DMS153 treated with DMSO at 0.1 percent for 48 hours (cell line): ENCODE data around the gene SYTL2.
"Not testable (repeated sequence)": the region's sequence is repeated elsewhere in the genome, so short reads cannot be mapped to it uniquely, and the experiment has no call there.

Experiments used
- DNase-seq: peaks from one replicate; lab custom pipeline; 2025; ENCODE audit not compliant: unreplicated experiment; lab: John Stamatoyannopoulos, UW

The SYTL2 gene

DNA sequence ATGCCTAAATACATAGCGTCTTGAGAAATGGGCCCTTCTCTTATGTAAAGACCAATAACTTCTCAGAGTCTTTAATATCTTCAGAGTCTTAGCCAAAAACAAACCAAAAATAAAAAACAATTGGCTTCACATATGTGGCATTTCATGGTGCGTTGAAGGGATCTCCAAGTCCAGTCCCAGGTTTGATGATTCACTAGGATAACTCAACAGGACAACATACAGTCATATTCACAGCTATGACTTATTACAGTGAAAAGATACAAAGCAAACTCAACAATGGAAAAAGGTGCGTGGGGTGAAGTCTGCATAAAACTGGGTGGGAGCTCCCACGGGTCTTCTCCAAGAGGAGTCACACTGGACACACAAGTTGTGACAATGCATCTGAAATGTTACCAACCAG is 12.6 kb downstream of the SYTL2 start:
- DNase-seq, result no peak

GRCh38 chr11:85795712-85796487 is 15.0 kb downstream of the SYTL2 start:
- DNase-seq, result no peak

- DNase-seq, result no peak
Observed at GRCh38 chr11:85791409-85791990, 19.4 kb downstream of the SYTL2 start.

- no peak for DNase-seq
Observed at GRCh38 chr11:85787809-85788760, 22.9 kb downstream of the SYTL2 start.

GRCh38 chr11:85787168-85787567 is 23.8 kb downstream of the SYTL2 start:
- DNase-seq, result no peak

GRCh38 chr11:85784480-85785265 is 26.3 kb downstream of the SYTL2 start:
- DNase-seq, result no peak

DNA sequence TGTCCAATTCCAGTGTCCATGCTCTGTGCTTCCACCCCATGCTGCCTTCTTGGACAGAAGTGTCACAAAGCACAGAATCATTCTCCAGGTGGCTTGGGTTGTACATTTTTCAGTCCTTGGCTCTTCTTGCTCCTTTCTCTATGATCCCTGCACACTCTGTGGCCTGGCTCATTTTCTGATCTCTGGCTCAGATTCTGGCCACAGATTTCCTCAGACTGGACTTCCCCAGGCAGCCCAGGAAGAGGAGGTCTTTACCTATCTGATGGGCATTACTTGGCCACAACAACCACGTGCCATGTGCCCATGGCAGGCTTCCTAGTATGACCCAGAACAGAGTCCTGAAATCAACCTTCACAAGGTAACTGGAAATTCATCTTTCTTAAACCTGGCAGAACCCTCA is 27.2 kb downstream of the SYTL2 start:
- DNase-seq, result no peak

- DNase-seq, result not testable (repeated sequence)
Observed at GRCh38 chr11:85780780-85781517, 30.0 kb downstream of the SYTL2 start.

DNA sequence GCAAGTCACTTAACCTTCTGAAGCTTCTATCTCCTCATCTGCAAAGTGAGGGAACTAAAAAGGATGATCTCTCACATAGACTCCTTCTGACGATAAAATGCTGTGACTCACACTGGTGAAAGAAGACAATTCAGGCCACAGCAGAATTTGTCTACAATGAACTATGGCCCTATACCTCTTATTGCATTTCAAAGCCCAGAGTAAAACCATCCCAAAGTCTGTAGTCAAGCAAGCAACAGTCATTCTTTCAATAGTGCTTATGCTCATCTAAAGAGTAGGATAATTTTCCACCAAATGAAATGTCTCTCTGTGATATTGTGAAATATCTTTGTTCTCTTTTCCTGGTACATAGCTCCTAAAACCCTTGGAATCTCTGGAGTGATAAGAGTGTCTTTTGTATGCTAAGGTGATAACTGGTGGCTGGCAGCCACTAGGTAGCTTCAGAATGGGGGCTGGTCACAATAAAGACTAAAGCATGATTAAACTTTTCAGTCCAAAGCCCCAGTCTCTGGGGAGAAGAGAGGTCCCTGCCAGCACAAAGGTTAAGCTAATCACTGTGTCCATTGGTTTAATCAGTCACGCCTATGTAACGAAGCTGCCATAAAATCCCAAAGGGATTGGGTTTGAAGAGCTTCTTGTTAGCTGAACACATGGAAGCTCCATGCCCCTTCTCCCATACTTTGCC is 30.8 kb downstream of the SYTL2 start:
- DNase-seq, result no peak

DNA sequence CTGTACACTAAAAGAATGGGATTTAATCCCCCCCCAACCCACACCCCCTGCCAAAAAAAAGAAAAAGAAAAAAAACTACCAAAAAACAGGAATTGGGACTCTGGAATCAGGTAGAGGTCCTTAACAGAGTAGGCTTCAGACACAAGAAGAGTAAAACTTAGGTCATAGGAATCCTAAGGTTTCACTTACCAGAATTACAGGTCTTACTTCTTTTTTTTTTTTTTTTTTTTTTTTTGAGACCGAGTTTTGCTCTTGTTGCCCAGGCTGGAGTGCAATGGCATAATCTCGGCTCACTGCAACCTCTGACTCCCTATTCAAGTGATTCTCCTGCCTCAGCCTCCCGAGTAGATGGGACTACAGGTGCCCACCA is 33.4 kb downstream of the SYTL2 start:
- not testable (repeated sequence) for DNase-seq

GRCh38 chr11:85776951-85777602 is 33.9 kb downstream of the SYTL2 start:
- no peak for DNase-seq

DNA sequence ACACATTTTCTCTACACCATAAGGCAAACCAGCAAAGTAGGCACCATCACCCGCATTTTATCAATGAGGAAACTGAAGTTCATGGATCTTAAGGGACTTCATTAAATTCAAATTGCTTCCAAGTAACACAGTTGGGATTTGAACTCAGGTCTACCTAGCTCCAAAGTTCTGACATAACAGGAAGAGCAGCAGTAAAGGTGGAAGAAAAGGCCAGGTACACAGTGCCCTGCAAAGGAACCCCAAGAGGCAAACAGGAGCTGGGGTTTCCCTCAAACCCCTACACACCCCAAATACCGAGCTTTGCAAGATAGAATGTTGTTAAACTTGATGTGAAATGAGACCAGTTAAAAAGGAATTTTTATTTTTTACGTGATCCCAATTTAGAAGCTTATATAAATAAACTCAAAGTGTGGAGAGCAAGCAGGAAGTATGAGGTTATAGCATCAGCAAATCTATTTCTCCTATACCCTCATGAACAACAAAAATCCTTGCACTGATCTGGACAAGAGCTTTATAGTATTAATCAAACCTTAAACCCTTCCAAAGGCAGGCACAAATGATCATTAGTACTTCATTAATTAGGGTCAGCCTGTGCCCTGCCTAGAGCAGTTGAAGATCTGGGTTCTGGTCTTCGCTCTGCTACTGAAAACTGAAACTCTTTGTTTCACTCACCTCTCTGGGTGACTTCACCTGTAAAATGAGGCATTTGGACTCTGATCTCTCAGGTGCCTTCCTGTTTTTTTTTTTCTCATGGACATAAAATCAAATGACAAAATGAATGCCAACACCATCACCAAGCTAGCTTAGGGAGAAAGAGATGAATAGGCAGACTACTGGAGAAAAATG is 36.5 kb downstream of the SYTL2 start:
- DNase-seq, result no peak

DNA sequence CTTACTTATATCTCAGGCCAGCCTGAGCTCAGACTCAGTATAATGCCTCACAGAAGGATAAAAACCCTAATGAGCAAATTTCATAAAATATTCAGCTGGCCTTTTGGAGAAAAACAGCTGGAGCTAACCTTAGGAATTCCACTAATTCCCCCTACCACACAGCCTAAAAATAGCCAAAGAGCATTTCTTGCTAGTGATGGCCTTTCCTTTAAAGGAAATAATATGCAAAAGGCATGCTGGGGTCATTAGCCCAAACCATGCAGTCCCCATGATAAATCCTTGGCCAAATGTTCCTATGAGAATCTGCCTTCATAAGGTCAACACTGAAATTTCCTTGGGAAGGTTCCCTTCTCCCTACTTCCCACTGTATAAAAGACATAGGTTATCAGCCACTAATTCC is 38.2 kb downstream of the SYTL2 start:
- DNase-seq, result no peak

DNA sequence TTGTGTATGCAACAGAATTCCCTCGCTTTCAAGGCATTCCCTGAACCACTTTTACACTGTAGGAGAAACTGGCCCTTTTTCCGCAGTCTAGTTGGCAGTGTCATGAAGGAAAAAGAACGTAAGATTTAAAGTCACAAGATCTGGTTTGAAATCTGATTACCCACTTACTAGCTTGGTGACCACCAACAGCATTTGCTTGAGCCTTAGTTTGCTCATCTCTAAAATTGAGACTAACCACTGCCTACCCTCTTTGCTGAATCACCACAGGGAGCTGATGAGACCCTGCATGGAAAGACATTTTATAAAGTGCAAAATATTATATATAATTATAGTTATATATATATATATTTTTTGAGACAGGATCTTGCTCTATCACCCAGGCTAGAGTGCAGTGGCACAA is 39.4 kb downstream of the SYTL2 start:
- no peak for DNase-seq

DNA sequence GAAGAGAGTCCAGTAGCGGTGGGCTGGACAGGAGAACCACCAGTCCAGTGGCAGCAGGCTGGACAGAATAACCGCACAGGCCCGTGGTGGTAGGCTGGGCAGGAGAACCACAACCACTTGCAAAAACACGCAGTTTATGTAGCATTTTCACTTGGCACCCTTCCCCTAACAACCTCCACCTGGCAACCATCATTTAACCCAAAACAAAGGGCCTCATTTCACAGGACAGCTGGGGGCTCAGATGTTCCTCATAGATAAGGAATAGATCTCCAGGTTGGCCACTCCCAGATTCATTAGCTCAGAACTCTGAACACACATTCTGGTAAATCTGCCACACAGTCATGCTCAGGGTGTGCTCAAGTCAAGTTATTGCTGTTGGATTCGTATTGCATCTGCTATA is 41.2 kb downstream of the SYTL2 start:
- DNase-seq, result no peak

DNA sequence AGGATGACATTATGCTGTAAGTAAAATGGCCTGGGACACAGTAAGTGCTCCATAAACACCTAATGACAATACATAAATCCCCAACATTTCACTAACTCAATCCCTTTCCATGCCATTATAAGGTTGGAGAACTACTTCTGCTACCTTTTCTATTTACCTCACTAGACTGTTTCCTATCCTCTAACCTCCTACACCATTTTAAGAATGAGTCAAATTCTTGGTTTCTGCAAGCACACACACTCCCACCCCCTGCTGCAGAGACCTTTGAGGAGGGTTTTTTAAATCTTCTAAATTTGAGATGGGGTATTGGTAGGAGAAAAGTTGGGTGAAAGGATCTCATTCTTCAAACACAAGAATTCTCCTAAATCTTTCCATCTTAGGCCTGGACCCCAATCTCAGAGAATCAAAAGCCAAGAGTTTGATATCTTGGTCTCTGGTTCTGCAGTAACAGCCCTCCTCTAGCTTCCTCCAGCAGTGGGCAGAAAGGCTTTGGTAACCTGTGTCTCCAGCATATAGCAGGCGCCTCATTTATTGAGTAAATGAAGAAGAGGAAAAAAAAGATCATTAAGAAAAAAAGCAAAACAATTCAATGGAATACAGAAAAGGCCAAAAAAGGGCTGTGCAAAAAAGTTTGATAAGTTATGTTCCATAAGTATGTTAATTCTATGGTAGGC is 42.3 kb downstream of the SYTL2 start:
- DNase-seq, result no peak

- no peak for DNase-seq
Observed at GRCh38 chr11:85767246-85767945, 43.5 kb downstream of the SYTL2 start.
